Measurements from ENCODE around the gene ALDH3A1.

ALDH3A1 gene

DNA sequence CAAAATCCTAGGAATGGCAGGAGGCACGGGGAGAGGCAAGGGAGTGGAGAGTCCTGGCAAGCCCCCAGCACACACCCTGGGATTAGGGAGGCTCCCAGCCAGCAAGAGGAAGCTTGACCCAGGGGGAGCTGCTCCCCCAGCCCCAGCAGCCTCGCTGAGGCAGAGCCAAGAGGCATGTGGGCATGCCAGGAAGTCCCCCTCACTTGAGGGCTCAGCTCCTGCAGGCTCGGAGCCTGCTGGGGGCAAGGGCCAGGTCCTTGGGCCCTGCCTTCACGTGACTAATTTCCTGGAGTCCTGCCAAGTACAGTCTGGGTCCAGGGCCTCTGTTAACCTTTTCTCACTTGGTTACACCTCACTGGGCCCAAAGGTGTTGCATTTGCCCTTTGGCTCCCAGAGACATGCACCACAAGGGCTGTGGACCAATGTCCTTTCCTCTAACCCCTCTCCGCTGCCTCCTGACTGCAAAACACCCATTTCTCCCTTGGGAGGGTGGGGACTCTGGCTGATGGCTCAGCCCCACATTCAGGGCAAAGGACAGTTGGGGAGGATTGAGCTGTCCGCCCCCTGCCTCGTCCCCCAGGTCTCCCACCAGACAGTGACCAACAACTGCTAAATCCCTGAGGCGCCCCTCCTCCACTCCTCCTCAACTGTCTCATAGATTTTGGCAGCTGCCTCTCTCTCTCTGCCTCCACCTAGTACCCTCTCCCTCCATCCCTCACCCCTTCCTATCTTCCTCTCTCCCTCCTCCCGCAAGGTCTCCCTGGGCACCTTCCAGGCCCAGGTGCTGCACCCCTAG, 27.3 kb downstream of the ALDH3A1 start:
- TF ChIP-seq, protein P1, sequence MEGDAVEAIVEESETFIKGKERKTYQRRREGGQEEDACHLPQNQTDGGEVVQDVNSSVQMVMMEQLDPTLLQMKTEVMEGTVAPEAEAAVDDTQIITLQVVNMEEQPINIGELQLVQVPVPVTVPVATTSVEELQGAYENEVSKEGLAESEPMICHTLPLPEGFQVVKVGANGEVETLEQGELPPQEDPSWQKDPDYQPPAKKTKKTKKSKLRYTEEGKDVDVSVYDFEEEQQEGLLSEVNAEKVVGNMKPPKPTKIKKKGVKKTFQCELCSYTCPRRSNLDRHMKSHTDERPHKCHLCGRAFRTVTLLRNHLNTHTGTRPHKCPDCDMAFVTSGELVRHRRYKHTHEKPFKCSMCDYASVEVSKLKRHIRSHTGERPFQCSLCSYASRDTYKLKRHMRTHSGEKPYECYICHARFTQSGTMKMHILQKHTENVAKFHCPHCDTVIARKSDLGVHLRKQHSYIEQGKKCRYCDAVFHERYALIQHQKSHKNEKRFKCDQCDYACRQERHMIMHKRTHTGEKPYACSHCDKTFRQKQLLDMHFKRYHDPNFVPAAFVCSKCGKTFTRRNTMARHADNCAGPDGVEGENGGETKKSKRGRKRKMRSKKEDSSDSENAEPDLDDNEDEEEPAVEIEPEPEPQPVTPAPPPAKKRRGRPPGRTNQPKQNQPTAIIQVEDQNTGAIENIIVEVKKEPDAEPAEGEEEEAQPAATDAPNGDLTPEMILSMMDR (conservative IDR thresholded peaks at IDR 0.05; ENCODE audit: low read depth, low read length), result no peak
- no peak overlapping the region for H3K27ac ChIP-seq
- no peaks in the 10 kb centered on the region for H4K20me1 ChIP-seq (ENCODE audit: insufficient read depth)
- H3K4me2 ChIP-seq, result no peak overlapping the region
- no peak overlapping the region for H3K9ac ChIP-seq
- no peak overlapping the region for H2AFZ ChIP-seq (ENCODE audit: low read depth)
- no peak overlapping the region for H3K4me3 ChIP-seq (IDR thresholded peaks at IDR 0.05; ENCODE audit: insufficient read depth, low read depth, low read length)
- no peaks in the 10 kb centered on the region for H3K36me3 ChIP-seq (ENCODE audit: insufficient read depth)
- no peaks in the 10 kb centered on the region for H3K4me1 ChIP-seq (ENCODE audit: low read depth, poor library complexity, severe bottlenecking)
- no peaks in the 10 kb centered on the region for H3K79me2 ChIP-seq (ENCODE audit: insufficient read depth, low read depth)
- H3K27me3 ChIP-seq (ENCODE audit: insufficient read depth, low read depth), result no peaks in the 10 kb centered on the region

DNA sequence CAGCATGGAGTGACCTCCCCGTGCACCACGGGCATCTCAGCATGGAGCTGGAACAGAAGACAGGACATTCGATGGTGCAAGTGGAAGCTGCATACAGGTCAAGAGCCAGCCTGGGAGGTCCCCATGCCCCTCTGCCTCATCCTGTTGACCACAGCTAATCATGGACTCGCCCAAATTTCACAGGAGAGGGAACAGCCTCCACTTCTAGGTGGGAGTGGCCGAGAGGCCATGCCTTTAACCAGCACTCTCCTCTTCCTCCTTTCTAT, 28.0 kb downstream of the ALDH3A1 start:
- Histone ChIP-seq H3K9ac (no peak overlapping the region), H2AFZ (ENCODE audit: low read depth) (no peak overlapping the region), H3K27me3 (ENCODE audit: insufficient read depth, low read depth) (no peaks in the 10 kb centered on the region), H4K20me1 (ENCODE audit: insufficient read depth) (no peaks in the 10 kb centered on the region), H3K79me2 (ENCODE audit: insufficient read depth, low read depth) (no peaks in the 10 kb centered on the region), H3K4me3 (IDR thresholded peaks at IDR 0.05; ENCODE audit: insufficient read depth, low read depth, low read length) (no peak overlapping the region), H3K27ac (no peak overlapping the region), H3K4me1 (ENCODE audit: low read depth, poor library complexity, severe bottlenecking) (no peaks in the 10 kb centered on the region), H3K4me2 (no peak overlapping the region), H3K36me3 (ENCODE audit: insufficient read depth) (no peaks in the 10 kb centered on the region)
- TF ChIP-seq, protein P1 (conservative IDR thresholded peaks at IDR 0.05; ENCODE audit: low read depth, low read length), result no peak

DNA sequence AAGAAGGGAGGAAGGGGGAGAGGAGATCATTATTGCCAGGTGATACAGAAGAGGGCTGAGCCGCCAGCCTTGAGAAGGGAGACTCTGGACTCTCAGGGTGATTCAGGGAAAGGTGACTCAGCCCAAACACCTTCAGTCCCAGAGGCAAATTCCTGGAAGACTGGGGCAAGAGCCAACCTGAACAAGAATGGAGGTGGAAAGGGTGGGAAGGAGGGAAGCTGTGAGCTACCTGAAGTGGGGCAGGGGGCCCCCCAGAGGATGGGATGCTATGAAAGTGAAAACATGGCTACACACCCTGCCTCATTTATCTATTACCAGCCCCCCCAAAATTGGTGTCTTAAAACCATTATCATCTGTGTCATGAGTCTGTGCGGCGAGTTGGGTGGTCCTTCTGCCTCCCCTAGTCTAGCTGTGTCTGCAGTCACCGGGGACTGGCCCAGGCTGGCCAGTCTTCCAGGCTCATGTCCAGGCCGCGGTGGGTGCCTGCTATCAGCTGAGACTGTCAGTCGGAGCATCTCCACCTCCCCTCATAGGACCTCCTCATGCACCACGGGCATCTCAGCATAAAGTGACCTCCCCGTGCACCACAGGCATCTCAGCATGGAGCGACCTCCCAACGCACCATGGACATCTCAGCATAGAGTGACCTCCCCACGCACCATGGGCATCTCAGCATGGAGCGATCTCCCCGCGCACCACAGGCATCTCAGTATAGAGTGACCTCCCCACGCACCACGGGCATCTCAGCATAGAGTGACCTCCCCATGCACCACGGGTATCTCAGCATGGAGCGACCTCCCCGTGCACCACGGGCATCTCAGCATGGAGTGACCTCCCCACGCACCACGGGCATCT, 28.5 kb downstream of the ALDH3A1 start:
- TF ChIP-seq, protein P1 (conservative IDR thresholded peaks at IDR 0.05; ENCODE audit: low read depth, low read length), result no peak
- no peaks in the 10 kb centered on the region for H3K79me2 ChIP-seq (ENCODE audit: insufficient read depth, low read depth)
- no peaks in the 10 kb centered on the region for H3K27me3 ChIP-seq (ENCODE audit: insufficient read depth, low read depth)
- H3K36me3 ChIP-seq (ENCODE audit: insufficient read depth), result no peaks in the 10 kb centered on the region
- H4K20me1 ChIP-seq (ENCODE audit: insufficient read depth), result no peaks in the 10 kb centered on the region
- H3K4me1 ChIP-seq (ENCODE audit: low read depth, poor library complexity, severe bottlenecking), result no peaks in the 10 kb centered on the region
- no peak overlapping the region for H3K9ac ChIP-seq
- H3K27ac ChIP-seq, result no peak overlapping the region
- no peak overlapping the region for H2AFZ ChIP-seq (ENCODE audit: low read depth)
- no peak overlapping the region for H3K4me3 ChIP-seq (IDR thresholded peaks at IDR 0.05; ENCODE audit: insufficient read depth, low read depth, low read length)
- H3K4me2 ChIP-seq, result no peak overlapping the region

DNA sequence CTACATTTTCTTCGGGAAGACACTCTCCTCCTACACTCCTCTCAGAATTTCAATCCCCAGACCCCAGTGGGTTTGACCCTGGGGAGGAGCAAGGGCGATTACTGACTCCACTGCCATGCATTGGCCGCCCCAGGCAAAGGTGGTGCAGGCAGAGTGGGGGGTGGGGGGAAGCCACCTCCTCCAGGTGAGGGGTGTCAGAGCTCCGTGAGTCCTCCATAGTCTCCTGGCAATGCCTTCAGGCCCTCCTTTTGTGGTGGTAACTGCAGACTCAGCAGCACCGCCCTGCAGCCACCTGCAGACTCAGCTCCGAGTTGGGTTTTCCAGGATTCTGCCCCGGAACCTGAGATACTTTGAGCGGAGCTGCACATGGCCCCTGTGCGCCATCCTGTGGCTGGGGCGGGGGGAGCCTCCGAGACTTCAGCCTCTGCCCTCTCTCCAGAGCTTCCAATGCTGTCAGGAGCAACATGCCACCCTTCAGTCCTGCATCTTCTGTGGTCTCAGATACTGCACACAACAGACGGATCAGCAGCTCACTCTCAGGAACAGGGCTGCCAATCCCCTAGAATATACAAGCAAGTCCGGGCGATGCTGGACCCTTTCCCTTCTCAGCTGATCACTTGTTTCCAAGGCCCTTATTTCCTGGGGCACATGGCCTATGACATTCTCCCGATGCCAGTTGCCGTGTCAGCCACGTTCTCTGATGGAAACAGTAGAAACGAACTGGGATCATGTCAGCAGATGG, 29.3 kb downstream of the ALDH3A1 start:
- H3K9ac ChIP-seq, result no peak overlapping the region
- no peak overlapping the region for H3K4me2 ChIP-seq
- TF ChIP-seq, protein P1 (conservative IDR thresholded peaks at IDR 0.05; ENCODE audit: low read depth, low read length), result no peak
- no peaks in the 10 kb centered on the region for H4K20me1 ChIP-seq (ENCODE audit: insufficient read depth)
- H3K36me3 ChIP-seq (ENCODE audit: insufficient read depth), result no peaks in the 10 kb centered on the region
- H2AFZ ChIP-seq (ENCODE audit: low read depth), result no peak overlapping the region
- H3K4me3 ChIP-seq (IDR thresholded peaks at IDR 0.05; ENCODE audit: insufficient read depth, low read depth, low read length), result no peak overlapping the region
- H3K27ac ChIP-seq, result no peak overlapping the region
- no peaks in the 10 kb centered on the region for H3K4me1 ChIP-seq (ENCODE audit: low read depth, poor library complexity, severe bottlenecking)
- H3K79me2 ChIP-seq (ENCODE audit: insufficient read depth, low read depth), result no peaks in the 10 kb centered on the region
- no peaks in the 10 kb centered on the region for H3K27me3 ChIP-seq (ENCODE audit: insufficient read depth, low read depth)
